NCI-H345 treated with DMSO at 0.1 percent for 48 hours (cell line): ENCODE results near the gene CCDC137.

Source experiments
- DNase-seq: peaks from one replicate; lab custom pipeline; 2025; ENCODE audit not compliant: unreplicated experiment; lab: John Stamatoyannopoulos, UW

The CCDC137 gene

DNA sequence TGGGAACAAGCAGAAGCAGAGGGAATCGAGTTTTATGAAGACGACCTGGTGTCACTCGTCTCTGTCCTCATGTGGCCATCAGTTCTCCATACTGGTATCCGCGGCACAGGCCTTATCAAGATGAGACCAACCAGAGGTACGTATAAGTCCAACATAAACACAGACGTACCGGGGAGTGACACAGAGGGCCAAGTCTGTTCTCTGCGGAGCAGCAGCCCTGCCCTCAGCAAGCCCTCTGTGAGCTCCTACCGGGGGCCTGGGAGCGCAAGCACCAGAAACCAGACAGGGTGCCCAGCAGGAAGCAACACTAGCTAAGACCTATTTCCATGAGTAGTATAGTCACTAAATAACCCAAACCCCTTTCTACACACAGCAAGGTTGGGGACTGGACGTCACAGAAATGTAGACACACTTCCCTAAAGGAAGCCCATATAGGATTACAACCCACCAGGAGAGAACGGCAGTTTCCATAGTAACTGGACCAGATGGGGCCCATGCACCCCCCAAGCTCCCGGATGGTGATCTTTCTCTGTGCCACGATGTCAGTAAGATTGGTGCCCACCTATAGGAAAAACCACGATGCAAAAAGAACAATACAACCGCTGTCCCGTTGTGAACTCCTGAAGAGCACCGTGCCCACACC, 16.1 kb downstream of the CCDC137 start:
- no peak for DNase-seq

DNA sequence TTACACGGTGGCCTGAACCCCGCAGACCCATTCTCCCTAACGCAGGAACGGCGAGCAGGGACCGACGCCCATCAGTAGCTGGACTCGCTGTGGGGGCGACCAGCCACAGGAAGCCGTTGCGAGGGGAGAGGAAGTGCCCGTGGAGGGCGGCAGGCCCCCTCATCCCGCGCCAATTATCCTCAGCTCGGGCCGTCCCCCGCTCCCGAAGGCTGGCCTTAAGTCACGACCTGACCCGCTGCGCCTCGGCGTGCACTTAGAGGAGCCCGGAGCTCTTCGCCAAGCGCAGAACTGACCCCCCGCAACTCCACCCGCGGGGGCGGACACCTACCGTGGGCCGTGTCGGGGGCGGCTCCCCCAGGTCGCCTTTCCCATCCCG, 16.7 kb downstream of the CCDC137 start:
- no peak for DNase-seq

DNA sequence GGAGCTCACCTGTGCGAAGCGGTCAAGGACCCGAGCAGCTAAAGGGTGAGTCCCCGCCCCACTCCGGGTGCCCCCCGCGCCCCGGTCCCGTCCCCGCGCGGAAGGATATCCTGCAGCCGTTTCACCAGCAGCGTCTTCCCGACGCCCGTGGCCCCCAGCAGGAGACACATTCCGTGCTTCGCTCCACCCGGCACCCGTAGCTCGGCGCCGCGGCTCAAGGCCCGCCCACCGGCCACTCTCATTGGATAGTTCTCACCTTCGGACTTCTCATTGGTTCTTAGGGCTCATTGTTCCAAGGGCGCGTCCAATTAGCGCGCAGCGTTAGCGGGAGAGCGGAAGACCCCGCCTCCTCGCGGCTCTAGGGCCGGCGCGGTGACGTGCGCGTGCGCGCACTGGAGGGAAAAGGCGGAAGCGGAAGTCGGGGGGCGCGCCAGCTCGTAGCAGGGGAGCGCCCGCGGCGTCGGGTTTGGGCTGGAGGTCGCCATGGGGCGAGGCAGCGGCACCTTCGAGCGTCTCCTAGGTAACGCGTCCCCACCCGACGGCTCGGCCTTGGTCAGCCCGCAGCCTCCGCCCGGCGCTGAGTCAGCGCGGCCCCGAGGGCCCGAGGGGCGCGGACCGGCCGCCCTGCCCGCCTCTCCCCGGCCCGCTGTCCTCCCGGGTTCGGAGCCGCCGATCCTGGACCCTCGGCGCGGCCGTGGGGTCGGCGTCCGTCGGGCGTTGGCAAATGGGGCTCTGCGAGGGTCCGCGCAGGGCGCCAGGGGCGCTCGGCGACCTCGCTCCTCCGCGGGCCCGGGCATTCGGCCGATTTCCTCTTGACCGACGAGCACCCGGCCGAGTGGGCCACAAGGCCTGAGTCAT, 17.3 kb downstream of the CCDC137 start, which contains the start of the genes ARL16 and HGS:
TSS of gene ARL16 (minus strand) at position 214 of the 858 bp plus-strand sequence. CDS start at position 170, 44 bp downstream.
TSS of gene HGS (plus strand) at position 428 of the 858 bp plus-strand sequence. CDS start at position 484, 56 bp downstream.
- peak; percentile 99 for DNase-seq

DNA sequence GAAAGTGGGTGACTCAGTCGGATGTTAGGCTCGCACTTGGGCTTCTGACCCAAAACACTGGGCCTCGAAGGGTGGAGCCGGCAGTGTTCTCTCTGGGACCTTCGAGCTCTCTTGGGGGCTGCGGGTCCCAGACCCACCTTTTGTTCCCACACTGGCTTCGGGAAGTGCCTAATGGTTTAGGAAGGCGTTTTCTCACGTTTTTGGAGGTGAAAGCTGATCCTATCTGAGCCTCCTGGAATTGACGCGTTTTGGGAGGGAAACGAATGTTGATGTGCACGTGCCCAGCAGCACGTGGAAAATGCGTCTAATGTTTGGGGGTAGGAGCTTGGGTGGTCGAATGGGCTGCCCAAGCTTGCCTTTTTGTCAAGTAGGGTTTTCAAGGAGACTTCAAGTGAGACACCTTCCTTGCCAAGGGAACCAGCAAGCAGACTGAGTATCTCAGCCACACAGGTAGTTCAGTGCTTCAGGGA, 17.9 kb downstream of the CCDC137 start:
- no peak for DNase-seq

DNA sequence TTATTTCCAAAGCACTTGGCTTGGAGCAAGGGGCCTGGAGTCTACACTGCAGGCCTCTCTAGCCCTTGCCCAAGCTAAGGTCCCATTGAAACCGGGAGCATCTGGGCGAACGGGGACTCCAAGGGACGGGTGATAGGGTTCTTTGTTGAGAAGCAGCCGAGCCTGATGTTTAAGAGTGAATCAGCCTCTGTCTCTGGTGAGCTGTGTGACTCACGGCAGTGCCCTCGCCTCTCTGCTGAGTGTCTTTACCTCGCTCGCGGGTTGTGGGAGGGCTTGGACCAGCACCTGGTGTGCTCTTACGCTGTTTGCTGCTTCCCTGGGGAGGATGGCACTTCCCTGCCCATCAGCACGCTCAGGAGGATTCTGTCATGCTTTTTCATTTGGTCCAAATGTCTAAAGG, 18.6 kb downstream of the CCDC137 start:
- no peak for DNase-seq

DNA sequence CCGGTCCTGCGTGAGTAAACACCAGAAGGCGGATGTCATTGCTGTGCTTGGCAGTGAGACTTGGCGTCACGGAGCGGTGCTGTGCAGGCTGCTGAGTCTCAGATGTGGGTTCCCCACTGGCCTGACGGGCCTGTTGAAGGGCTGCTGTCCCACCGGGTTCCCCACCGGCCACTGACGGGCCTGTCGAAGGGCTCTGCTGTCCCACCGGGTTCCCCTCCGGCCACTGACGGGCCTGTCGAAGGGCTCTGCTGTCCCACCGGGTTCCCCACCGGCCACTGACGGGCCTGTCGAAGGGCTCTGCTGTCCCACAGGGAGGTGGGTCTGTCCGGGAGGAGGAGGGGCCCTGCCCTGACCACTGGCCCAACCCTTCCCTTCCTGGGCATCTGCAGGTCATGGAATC, 20.1 kb downstream of the CCDC137 start:
- no peak for DNase-seq

DNA sequence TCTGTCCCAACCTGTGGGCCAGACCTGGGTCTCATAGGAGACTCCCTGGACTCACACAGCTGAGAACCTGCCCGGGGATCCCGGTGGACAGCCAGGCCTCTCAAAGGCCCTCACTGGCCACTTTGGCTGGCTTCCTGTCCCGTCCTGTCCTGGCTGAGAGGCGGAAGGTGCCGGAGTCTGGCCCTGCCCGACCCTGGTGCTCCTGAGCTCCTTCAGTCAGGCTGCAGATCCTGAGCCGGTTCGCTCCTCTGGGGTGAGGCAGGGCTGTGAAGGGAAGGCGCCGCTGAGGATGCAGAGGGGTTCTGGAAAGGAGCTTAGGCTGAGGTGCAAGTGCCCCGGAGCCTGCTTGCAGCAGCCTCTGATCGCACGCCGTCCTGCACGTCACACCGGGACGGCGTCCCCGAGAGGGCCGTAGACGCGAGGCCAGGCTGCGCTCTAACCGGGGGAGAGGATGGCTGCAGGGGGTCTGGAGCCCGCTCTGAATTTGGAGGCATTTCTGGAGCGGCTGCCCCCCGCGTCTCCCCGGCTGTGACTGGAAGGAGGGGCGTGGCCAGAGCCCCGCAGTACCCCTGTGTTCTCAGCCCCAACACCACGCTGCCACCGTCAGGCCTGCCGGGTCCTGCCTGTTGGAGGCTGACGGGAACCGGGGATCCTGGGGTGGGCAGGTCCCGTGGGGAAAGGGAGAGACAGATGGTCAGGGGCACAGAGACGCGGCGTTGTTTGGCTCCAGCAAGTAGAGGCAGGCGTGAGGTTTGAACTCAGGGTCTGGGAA, 21.4 kb downstream of the CCDC137 start:
- no peak for DNase-seq

DNA sequence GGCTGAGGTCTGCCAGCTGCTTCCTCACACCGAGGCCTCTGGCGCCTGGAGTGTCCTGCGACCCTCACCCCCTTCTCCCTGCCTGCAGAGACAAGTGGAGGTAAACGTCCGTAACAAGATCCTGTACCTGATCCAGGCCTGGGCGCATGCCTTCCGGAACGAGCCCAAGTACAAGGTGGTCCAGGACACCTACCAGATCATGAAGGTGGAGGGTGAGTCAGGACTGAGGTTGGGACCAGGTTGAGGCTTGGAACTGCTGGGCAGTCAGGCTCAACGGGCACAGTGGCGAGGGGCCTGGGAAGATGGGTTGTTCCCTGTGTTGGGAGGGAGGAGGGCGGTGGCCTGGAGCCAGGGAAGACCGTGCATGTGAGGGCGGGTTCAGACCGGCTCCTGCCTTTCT, 22.1 kb downstream of the CCDC137 start:
- DNase-seq: no peak

DNA sequence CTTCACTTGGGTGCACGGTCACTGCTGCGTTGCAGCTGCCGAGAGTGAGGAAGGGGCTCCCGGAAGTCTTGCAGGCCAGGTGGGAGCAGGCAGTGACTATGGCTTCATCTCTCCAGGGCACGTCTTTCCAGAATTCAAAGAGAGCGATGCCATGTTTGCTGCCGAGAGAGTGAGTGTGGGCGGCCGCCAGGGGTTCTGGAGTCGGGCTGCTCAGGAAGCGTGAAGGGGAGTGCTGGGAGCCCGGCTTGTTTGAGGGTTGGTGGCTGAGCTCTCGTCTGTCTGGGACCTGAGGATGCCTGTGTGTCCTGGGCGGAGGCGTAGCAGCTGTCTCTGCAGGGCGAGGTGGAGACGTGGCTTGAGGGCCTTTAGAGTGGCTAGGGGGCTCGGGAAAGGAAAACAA, 23.5 kb downstream of the CCDC137 start:
- DNase-seq: no peak

DNA sequence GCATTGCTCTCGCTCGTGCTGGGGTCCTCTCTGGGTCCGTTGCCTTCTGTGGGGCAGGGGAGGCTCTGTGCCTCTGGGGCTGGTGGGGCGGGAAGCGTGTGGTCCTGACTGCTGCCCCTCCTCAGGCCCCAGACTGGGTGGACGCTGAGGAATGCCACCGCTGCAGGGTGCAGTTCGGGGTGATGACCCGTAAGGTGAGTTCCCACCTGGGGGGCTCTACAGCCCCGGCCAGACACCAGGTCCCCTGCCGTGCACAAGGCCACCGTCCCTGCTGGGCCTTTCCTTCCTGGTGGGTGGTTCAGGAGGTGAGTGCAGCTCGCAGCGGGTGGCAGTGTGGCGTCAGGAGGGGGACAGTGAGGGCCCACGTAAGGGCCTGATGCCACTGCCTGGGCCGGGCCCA, 24.0 kb downstream of the CCDC137 start:
- DNase-seq: no peak

DNA sequence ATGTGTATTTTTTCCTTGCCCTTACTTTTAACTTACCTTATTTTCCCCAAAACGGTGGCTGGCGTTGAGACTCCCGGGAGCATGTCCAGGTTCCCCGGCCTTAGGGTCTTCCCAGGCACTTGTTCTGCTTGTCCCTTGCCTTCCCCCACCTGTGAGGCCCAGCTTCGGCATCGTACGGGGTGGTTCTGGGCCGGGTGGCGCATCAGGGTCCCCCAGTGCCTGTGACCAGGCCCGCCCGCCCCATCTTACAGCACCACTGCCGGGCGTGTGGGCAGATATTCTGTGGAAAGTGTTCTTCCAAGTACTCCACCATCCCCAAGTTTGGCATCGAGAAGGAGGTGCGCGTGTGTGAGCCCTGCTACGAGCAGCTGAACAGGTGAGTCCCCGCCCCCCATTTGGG, 24.7 kb downstream of the CCDC137 start:
- no peak for DNase-seq

DNA sequence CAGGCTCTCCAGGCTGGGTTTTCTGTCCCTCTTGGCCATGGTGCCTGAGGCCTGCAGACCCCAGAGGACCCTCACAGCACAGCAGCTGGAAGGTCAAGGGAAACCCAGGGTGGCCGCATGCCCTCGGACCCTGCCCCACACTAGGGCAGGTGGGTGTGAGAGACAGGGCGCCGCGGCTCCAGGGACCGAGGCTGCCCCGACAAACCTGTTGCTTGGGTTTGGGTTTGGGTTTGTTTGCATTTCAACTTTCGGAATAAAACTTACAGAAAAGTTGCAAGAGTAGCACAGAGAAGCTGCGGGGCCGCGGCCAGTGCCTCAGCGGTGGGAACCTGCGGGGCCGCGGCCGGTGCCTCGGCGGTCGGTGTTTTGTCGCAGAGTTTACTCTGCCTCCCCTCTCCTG, 25.1 kb downstream of the CCDC137 start:
- DNase-seq: no peak

DNA sequence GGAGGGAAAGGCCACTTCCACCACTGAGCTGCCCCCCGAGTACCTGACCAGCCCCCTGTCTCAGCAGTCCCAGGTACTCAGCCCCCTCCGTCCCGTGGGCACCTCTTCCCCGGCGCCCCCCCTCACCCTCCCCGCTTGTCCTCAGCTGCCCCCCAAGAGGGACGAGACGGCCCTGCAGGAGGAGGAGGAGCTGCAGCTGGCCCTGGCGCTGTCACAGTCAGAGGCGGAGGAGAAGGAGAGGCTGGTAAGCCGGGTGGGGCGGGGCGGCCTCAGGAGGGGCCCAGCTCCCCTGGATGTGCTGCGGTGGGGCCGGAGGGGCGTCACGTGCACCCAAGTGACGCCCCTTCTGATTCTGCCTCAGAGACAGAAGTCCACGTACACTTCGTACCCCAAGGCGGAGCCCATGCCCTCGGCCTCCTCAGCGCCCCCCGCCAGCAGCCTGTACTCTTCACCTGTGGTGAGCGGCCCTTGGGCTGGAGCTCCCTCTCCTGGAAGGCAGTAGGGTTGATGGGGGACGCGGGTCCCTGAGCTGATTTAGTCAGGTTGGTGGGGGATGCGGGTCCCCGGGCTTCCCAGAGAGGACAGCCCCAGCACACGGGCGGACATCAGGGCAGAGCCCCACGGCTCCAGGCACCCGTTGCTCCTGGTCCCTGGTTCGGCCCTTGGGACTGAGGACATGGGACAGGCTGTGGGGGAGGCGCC, 27.1 kb downstream of the CCDC137 start:
- DNase-seq: no peak

DNA sequence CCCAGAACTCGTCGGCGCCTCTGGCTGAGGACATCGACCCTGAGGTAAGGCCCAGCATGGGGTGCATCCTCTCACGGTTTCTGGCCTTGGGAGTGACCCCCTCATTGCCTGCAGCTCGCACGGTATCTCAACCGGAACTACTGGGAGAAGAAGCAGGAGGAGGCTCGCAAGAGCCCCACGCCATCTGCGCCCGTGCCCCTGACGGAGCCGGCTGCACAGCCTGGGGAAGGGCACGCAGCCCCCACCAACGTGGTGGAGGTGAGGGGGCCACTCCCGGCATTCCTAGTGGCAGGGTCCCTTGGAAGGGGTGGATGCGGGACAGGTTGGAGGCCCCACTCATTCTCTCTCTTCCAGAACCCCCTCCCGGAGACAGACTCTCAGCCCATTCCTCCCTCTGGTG, 28.3 kb downstream of the CCDC137 start:
- DNase-seq: no peak

DNA sequence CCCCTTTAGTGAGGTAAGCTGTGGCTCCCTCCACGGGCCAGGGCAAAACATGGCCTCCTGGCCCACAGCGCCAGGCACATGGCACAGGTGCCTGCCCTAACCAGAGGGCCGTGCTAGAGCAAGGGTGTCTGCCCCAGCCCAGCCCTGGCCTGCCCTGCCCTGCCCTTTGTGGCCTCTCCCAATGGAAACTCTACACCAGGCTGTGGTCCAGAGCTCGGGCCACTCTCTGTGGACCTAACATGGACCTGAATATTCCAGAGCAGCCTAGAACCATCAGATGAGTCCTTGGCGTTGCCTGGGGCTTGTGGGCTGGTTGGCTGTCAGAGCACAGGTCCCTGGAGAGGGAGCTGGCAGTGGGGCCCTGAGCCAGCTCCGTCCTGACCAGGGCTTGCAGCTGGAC, 28.7 kb downstream of the CCDC137 start:
- no peak for DNase-seq

DNA sequence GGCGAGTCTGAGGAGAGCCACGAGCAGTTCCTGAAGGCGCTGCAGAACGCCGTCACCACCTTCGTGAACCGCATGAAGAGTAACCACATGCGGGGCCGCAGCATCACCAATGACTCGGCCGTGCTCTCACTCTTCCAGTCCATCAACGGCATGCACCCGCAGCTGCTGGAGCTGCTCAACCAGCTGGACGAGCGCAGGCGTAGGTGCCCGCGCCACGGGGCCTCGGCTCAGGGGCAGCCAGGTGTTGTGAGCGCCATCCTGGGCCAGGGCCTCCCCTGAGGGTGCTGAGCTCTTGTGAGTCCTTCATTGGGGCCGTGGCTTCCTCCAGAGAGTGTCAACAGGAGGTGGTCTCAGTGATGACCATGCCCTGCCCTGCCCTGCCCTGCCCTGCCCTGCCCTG, 29.3 kb downstream of the CCDC137 start:
- DNase-seq: no peak

DNA sequence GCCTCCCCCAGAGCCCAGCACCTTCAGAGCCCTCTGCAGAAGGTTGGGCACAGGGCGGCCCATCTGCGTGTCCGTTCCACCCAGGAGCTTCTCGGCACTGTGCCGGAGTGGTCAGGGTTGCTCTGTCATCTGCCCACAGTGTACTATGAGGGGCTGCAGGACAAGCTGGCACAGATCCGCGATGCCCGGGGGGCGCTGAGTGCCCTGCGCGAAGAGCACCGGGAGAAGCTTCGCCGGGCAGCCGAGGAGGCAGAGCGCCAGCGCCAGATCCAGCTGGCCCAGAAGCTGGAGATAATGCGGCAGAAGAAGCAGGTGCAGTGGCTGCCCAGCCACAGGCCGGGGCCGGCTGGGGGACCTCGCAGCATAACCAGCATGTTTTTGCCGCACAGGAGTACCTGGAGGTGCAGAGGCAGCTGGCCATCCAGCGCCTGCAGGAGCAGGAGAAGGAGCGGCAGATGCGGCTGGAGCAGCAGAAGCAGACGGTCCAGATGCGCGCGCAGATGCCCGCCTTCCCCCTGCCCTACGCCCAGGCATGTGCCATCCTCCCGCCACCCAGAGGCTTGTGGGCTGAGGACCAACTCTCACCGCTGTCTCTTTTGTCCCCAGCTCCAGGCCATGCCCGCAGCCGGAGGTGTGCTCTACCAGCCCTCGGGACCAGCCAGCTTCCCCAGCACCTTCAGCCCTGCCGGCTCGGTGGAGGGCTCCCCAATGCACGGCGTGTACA, 29.8 kb downstream of the CCDC137 start:
- DNase-seq: no peak

DNA sequence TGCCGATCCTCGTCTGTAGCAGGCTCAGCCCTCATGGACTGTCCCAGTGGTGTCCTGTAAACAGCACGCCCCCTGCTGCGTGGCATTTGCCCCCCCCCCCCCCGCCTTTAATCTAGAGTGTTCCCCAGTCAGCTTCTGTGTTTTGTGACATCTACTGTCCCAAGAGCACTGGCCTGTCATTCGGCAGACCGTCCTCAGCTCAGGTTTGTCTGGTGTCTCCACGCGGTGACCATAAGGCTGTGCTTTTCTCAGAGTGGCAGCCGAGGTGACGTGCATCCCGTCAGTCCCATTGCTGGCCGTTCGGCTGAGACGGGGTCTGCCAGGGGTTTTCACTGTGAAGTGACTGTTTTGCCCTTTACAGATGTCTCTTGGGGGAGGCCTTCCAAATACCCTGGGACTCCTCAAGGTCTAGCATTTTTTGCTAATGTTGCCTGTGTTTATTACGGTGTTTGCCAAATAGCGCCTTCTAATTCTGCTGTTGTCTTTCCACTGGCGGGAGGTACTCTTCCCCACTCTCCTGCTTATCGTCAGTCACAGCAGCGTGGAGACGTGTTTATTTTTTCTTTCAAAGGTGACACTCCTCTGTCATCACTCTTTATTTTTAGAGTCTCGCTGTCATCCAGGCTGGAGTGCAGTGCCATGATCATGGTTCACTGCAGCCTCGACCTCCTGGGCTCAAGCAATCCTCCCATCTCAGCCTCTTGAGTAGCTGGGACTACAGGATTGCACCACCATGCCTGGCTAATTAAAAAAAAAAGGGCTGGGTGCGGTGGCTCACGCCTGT, 30.9 kb downstream of the CCDC137 start:
- no peak for DNase-seq
